ENCODE data around the gene TRUB2.

TRUB2 gene

GRCh38 chr9:128271112-128271511 lies 51.1 kb downstream of the TRUB2 start:
- DNase-seq (ENCODE audit: low read depth in 2 of 2), result no peak

- no peak for DNase-seq (ENCODE audit: low read depth in 2 of 2)
Observed at GRCh38 chr9:128266868-128267590, 55.2 kb downstream of the TRUB2 start.

DNA sequence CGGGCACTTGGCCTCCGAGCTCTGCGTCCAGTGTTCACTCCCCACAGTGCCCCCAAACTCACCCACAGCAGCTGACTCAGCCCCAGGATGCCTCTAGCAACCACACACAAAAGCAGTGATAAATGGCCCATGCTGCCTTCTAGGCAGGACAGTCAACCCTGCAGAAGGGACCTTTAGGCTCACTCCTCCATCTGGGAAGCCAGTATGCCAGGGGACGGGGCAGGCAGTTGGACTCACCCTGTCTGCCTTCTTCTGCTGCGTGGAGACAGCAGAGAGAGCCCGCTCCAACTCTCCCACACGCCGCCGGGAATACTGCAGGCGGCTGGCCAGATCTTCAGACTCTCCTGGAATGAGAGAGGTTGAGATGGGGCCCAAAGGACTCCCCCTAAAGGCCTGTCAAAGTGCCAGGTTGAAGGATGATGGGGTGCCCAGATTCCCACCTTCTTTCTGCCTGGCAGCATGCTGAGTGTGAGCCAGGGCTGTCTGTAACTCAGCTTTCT lies 56.8 kb downstream of the TRUB2 start:
- DNase-seq (ENCODE audit: low read depth in 2 of 2), result no peak

DNA sequence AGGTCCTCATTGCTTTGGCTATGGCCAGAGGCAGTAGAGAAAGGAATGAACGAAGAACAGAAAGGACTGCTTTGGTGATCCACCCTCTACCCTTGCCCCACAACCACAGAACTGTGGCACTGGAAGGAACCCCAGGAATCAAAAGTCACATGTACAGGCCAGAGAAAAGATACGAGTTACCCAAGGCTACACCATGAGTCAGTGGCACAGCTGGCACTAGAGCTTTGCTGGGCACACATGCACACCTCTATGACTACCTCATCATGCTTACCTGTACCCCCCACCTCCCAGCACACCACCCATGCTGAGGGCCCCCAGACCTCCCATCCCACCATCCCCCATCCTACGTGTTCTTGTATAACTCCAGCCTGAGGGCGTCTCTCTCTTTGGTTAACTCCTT lies 59.6 kb downstream of the TRUB2 start:
- no peak for DNase-seq (ENCODE audit: low read depth in 2 of 2)

- no peak for DNase-seq (ENCODE audit: low read depth in 2 of 2)
Observed at GRCh38 chr9:128260340-128260739, 61.9 kb downstream of the TRUB2 start.

DNA sequence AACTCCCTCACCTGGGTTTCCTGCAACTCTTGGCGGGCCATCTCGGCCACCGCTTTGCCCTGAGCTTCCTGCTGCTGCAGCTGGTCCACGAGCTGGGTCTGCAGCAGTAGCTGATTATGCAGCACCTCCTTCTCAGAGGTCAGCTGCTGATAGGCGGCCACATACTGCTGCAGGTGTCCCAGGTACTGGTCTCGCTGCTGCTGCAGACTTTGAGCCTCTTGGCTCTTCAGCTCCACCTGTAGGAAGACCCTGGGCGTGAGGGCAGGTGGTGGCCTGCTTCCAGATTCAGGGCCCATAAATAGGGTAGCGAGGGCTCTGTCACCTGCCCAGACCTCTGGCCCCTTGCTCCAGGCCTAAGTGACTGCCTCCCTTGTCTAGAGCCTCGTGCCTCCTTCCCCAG lies 63.1 kb downstream of the TRUB2 start:
- no peak for DNase-seq (ENCODE audit: low read depth in 2 of 2)

- DNase-seq (ENCODE audit: low read depth in 2 of 2), result no peak
Observed at GRCh38 chr9:128258326-128258725, 63.9 kb downstream of the TRUB2 start.

DNA sequence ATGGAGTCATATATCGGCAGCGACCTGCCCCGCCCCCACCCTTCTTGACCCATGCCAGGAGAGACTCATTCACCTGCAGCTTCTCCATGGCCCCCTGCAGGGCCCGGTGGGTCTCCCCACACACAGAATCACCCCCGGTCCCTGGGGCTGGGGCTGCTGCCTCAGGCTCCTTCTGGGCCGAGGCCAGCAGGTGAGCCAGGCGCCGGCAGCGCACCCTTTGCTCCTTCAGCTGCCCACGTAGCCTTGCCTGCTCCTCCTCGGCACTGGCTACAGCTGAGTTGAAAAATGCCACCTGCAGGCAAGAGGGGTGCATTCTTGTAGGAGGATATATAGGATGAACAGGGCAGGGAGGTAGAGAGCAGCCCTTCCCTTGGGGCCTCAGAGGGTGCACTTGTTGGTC lies 64.3 kb downstream of the TRUB2 start:
- DNase-seq (ENCODE audit: low read depth in 2 of 2), result no peak

- no peak for DNase-seq (ENCODE audit: low read depth in 2 of 2)
Observed at GRCh38 chr9:128257086-128257825, 65.0 kb downstream of the TRUB2 start.

Measured in stimulated activated CD8-positive, alpha-beta memory T cell treated with anti-CD3 and anti-CD28 coated beads, Interleukin-2, amount 100 ng/mL, for 1 hour (primary cell).